ENCODE measurements around the gene ATG4C. TPM values are rescaled to one million over a fixed set of nuclear protein-coding genes. Genes with fewer than 3 reads are reported as not detected.

Gene ATG4C
- total RNA-seq, 4 donors from 2014 or later = 0.95 to 7.5 (median 5.7) TPM

DNA sequence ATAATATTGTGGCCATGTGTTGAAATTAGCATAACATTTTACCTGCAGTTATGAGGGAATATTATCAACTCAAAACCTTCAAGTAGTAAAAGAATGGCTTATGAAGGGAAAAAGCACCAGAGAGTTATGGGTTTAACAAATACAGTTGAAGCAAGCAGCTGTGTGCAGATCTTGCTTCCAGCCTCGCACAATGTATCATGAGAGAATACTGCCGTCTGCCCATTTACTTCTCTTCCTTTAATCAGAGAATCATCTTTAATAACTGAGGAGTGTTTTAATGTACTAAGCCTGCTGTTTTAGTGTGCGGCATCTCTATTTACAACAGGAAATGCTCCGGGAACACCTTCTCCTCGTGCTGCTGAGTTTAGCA, 120.9 kb downstream of the ATG4C start:
- WGBS, 2 donors = 68 to 77% methylated on average over 5 of the region's 5 CpGs
- no peaks in the 10 kb centered on the region for H3K9me3 ChIP-seq
- intact Hi-C loops (cut with DNase I) = no loop called here

DNA sequence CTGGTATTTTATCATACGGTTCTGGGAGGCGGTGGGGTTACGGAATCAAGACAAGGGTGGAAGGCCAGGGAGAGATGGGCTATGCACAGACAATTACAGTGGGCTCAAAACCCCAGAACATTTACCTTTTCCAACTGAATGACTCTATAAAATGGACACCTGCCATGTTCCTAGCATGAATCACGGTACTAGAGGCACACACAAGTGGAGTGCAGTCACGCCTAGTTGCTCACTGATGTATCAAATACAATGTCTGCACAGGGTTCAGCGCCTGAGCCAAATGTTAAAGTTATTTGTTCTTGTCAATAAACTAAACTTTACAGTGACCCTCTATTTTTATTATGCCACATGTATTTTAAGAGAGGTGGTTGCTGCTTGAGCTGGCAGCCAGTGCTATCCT, 121.4 kb downstream of the ATG4C start:
- intact Hi-C loops (cut with DNase I) = no loop called here
- 63 to 71% methylated on average over 3 to 6 of the region's 6 CpGs for WGBS, 2 donors
- Histone ChIP-seq H3K27ac (no peak overlapping the region), H3K4me1 (no peaks in the 10 kb centered on the region), H3K9me3 (no peaks in the 10 kb centered on the region), H3K4me3 (no peak overlapping the region), H3K27me3 (no peaks in the 10 kb centered on the region), H3K36me3 (no peaks in the 10 kb centered on the region)
- no peak for TF ChIP-seq POLR2A (IDR thresholded peaks at IDR 0.05)
- TF ChIP-seq, protein P1, sequence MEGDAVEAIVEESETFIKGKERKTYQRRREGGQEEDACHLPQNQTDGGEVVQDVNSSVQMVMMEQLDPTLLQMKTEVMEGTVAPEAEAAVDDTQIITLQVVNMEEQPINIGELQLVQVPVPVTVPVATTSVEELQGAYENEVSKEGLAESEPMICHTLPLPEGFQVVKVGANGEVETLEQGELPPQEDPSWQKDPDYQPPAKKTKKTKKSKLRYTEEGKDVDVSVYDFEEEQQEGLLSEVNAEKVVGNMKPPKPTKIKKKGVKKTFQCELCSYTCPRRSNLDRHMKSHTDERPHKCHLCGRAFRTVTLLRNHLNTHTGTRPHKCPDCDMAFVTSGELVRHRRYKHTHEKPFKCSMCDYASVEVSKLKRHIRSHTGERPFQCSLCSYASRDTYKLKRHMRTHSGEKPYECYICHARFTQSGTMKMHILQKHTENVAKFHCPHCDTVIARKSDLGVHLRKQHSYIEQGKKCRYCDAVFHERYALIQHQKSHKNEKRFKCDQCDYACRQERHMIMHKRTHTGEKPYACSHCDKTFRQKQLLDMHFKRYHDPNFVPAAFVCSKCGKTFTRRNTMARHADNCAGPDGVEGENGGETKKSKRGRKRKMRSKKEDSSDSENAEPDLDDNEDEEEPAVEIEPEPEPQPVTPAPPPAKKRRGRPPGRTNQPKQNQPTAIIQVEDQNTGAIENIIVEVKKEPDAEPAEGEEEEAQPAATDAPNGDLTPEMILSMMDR (IDR thresholded peaks at IDR 0.05) = no peak
- no peak for DNase-seq

More for the DNA sequence above, 120.9 kb downstream of the ATG4C start:
- no peak overlapping the region for H3K27ac ChIP-seq
- no peaks in the 10 kb centered on the region for H3K36me3 ChIP-seq
- H3K4me3 ChIP-seq = no peak overlapping the region
- no peak for TF ChIP-seq POLR2A (IDR thresholded peaks at IDR 0.05)
- TF ChIP-seq, protein P1 (IDR thresholded peaks at IDR 0.05) = no peak
- DNase-seq = no peak
- H3K4me1 ChIP-seq = no peaks in the 10 kb centered on the region
- no peaks in the 10 kb centered on the region for H3K27me3 ChIP-seq

DNA sequence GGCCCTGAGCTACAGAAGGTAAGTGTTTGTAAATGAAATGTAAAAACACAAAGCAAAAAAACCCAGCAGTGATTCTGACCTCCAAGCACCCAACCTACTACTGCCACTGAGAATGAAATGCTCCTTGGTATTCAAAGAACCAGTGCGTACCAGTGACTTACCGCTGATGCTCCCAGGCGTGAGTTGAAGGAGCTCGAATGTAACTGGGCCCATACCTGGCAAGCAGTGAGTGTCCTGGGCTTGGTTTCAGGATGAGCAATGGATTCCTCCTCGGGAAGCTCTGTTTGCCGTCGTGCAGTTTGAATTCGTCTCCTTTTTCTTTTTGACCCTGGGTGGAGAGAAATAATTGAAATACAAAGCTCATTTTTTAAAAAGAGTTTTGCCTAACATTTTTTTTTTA, 121.9 kb downstream of the ATG4C start:
- TF ChIP-seq, protein P1 (IDR thresholded peaks at IDR 0.05) = no peak
- TF ChIP-seq POLR2A (IDR thresholded peaks at IDR 0.05) = no peak
- intact Hi-C loops (cut with DNase I) = no loop called here
- no peak overlapping the region for H3K27ac ChIP-seq
- DNase-seq = no peak
- whole genome bisulfite sequencing, 2 donors = 75 to 83% methylated on average over 8 of the region's 8 CpGs
- no peak overlapping the region for H3K4me3 ChIP-seq
- H3K27me3 ChIP-seq = no peaks in the 10 kb centered on the region
- no peaks in the 10 kb centered on the region for H3K4me1 ChIP-seq
- no peaks in the 10 kb centered on the region for H3K9me3 ChIP-seq
- H3K36me3 ChIP-seq = no peaks in the 10 kb centered on the region

DNA sequence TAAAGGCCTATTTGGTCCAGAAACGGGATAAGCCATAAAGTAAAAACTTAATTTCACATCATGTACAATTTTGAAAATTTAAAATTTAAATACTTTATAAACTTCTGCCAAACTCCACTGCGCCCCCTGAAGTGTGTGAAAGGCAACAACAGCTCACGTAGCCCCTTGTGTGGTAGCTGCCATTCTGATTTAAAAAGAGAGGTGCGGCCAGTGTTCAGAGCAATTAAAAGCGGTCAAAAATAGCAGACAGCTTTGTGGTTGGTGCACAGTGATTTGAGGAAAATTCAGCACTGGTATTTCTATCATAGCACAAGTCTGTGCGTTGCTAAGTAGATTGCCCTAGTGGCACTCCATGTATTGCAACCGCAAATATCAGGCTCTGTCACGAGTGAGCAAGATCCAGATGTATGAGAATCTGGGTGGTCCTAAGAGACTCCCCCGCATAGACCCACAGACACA, 122.5 kb downstream of the ATG4C start:
- Histone ChIP-seq H3K9me3 (no peaks in the 10 kb centered on the region), H3K4me1 (no peaks in the 10 kb centered on the region), H3K27me3 (no peaks in the 10 kb centered on the region), H3K36me3 (no peaks in the 10 kb centered on the region), H3K4me3 (no peak overlapping the region), H3K27ac (no peak overlapping the region)
- intact Hi-C loops (cut with DNase I) = no loop called here
- WGBS, 2 donors = 69 to 73% methylated on average over 8 to 9 of the region's 9 CpGs
- TF ChIP-seq POLR2A (IDR thresholded peaks at IDR 0.05) = no peak
- TF ChIP-seq, protein P1 (IDR thresholded peaks at IDR 0.05) = peak in 1 of 6 experiments; percentile 10
- no peak for DNase-seq

DNA sequence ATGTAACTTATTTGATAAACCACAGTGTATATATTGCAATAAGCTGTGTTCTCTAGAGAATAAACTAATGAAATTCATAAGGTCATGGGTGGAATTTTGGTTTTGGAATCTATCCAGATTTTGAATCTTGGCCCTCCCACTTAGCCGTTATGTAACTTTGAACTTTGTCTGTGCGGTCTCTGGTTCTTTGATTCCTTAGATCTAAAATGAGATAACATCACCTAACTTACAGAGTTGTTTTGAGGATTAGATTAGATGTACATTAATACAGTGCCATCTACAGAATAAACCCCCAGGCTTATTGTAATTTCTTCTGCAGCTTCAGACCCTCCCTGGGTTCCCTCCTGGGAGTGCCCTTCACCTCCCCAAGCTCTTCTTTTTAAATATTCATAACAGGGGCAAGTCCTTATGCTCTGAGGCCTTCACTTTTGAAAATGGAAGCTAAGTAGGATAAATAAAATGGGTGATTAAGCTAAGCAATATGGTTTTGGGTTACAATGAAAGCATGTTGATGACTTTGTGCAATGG, 124.3 kb downstream of the ATG4C start:
- Histone ChIP-seq H3K36me3 (no peaks in the 10 kb centered on the region), H3K27ac (no peak overlapping the region), H3K4me1 (no peaks in the 10 kb centered on the region), H3K9me3 (no peaks in the 10 kb centered on the region), H3K27me3 (peaks cover 0 to 5% (median 0%) of the 10 kb centered on the region in 4 donors), H3K4me3 (no peak overlapping the region)
- intact Hi-C loops (cut with DNase I) = no loop called here
- WGBS, 2 donors = 72 to 80% methylated on average over 2 of the region's 2 CpGs
- TF ChIP-seq, protein P1 (IDR thresholded peaks at IDR 0.05) = no peak
- no peak for TF ChIP-seq POLR2A (IDR thresholded peaks at IDR 0.05)
- DNase-seq = no peak

Data from esophagus squamous epithelium (tissue), 5 donors.